K562 (cell line): Measurements from ENCODE around the gene MRGPRF. TPM values are rescaled to one million over a fixed set of nuclear protein-coding genes. Genes with fewer than 3 reads are reported as not detected.

Experiments
- polyA plus RNA-seq, 8 experiments: library from polyadenylated mRNA; depleted of rRNA in 4 of 8; stranded (reverse) in 5 of 8; unstranded in 3 of 8; fragments of >200 nt; fragmentation: Nextera tagmentation in 2 of 8; fragmentation: Illumina TruSeq in 1 of 8; extraction: Ambion mirVana in 2 of 8; extraction: Trizol in 1 of 8; gene quantifications; 2 replicates each; pipeline versions ENCODE4 v1.2.1 to v1.2.3, GENCODE V29; 2011 to 2014; ENCODE audit warnings: inconsistent platforms in 1 of 8, missing spikeins in 1 of 8
- total RNA-seq, 7 experiments: library from RNA; depleted of rRNA in 6 of 7; stranded (reverse); fragments of >200 nt in 6 of 7; fragmentation: Illumina TruSeq in 2 of 7; extraction: Trizol in 2 of 7; gene quantifications; 2 replicates each; pipeline versions ENCODE4 v1.2.1 to v1.2.3, GENCODE V29; 2011 to 2021; ENCODE audit warnings: low replicate concordance in 1 of 7

MRGPRF gene
- total and polyA plus RNA-seq, 9 of the 15 experiments (the other 6 are each of a cell fraction or from before 2014, with no cell fraction given) = not detected

Other genes with a start within 250 kb of the MRGPRF start
- gene CPT1A, start 171.3 kb downstream of the MRGPRF start, total RNA-seq (2014; rRNA removed) = 12.1 and 12.3 TPM in 2 replicates
- 12.3 and 13.0 TPM in 2 replicates for gene CPT1A, start 171.3 kb downstream of the MRGPRF start, total RNA-seq (2014; rRNA removed; fragmentation: Illumina TruSeq; extraction: Trizol)
- 15.7 and 16.1 TPM in 2 replicates for gene CPT1A, start 171.3 kb downstream of the MRGPRF start, total RNA-seq (2015; rRNA removed; fragmentation: Illumina TruSeq; extraction: Trizol)
- 29.1 and 30.9 TPM in 2 replicates for gene CPT1A, start 171.3 kb downstream of the MRGPRF start, total RNA-seq (2021)
- gene CPT1A, start 171.3 kb downstream of the MRGPRF start, polyA plus RNA-seq (2011; rRNA removed) = 3.6 and 4.8 TPM in 2 replicates
- gene CPT1A, start 171.3 kb downstream of the MRGPRF start, polyA plus RNA-seq (2014; fragmentation: Illumina TruSeq; extraction: Trizol) = 17.9 and 19.0 TPM in 2 replicates
- gene CPT1A, start 171.3 kb downstream of the MRGPRF start, polyA plus RNA-seq (2014; fragmentation: Nextera tagmentation; extraction: Ambion mirVana) = 1 to 10 TPM; 2.6 to 3.0 TPM
- gene CPT1A, start 171.3 kb downstream of the MRGPRF start, polyA plus RNA-seq (2014; rRNA removed) = 9.6 and 10.6 TPM in 2 replicates
- gene MRPL21, start 109.4 kb downstream of the MRGPRF start, total RNA-seq (2014; rRNA removed) = 254 and 255 TPM in 2 replicates
- 196 and 207 TPM in 2 replicates for gene MRPL21, start 109.4 kb downstream of the MRGPRF start, total RNA-seq (2014; rRNA removed; fragmentation: Illumina TruSeq; extraction: Trizol)
- 207 and 219 TPM in 2 replicates for gene MRPL21, start 109.4 kb downstream of the MRGPRF start, total RNA-seq (2015; rRNA removed; fragmentation: Illumina TruSeq; extraction: Trizol)
- gene MRPL21, start 109.4 kb downstream of the MRGPRF start, total RNA-seq (2021) = 201 and 238 TPM in 2 replicates
- gene MRPL21, start 109.4 kb downstream of the MRGPRF start, polyA plus RNA-seq (2011; rRNA removed) = 194 and 232 TPM in 2 replicates
- gene MRPL21, start 109.4 kb downstream of the MRGPRF start, polyA plus RNA-seq (2014; fragmentation: Illumina TruSeq; extraction: Trizol) = 203 and 210 TPM in 2 replicates
- gene MRPL21, start 109.4 kb downstream of the MRGPRF start, polyA plus RNA-seq (2014; fragmentation: Nextera tagmentation; extraction: Ambion mirVana) = 100 to 1,000 TPM; 448 to 618 TPM
- gene MRPL21, start 109.4 kb downstream of the MRGPRF start, polyA plus RNA-seq (2014; rRNA removed) = 328 and 364 TPM in 2 replicates
- 12.5 and 15.9 TPM in 2 replicates for gene IGHMBP2, start 109.4 kb downstream of the MRGPRF start, total RNA-seq (2014; rRNA removed)
- gene IGHMBP2, start 109.4 kb downstream of the MRGPRF start, total RNA-seq (2014; rRNA removed; fragmentation: Illumina TruSeq; extraction: Trizol) = 8.3 and 11.7 TPM in 2 replicates
- 11.6 and 14.5 TPM in 2 replicates for gene IGHMBP2, start 109.4 kb downstream of the MRGPRF start, total RNA-seq (2015; rRNA removed; fragmentation: Illumina TruSeq; extraction: Trizol)
- gene IGHMBP2, start 109.4 kb downstream of the MRGPRF start, total RNA-seq (2021) = 24.8 and 28.9 TPM in 2 replicates
- 14.5 and 21.1 TPM in 2 replicates for gene IGHMBP2, start 109.4 kb downstream of the MRGPRF start, polyA plus RNA-seq (2011; rRNA removed)
- gene IGHMBP2, start 109.4 kb downstream of the MRGPRF start, polyA plus RNA-seq (2014; fragmentation: Illumina TruSeq; extraction: Trizol) = 18.8 and 20.7 TPM in 2 replicates
- gene IGHMBP2, start 109.4 kb downstream of the MRGPRF start, polyA plus RNA-seq (2014; fragmentation: Nextera tagmentation; extraction: Ambion mirVana) = 1 to 10 TPM; 1.6 to 1.8 TPM
- 16.3 and 18.6 TPM in 2 replicates for gene IGHMBP2, start 109.4 kb downstream of the MRGPRF start, polyA plus RNA-seq (2014; rRNA removed)
- gene MRGPRD, start 32.3 kb downstream of the MRGPRF start, total RNA-seq (2014; rRNA removed) = not detected in 2 replicates
- gene MRGPRD, start 32.3 kb downstream of the MRGPRF start, total RNA-seq (2014; rRNA removed; fragmentation: Illumina TruSeq; extraction: Trizol) = not detected in 2 replicates
- gene MRGPRD, start 32.3 kb downstream of the MRGPRF start, total RNA-seq (2015; rRNA removed; fragmentation: Illumina TruSeq; extraction: Trizol) = not detected in 2 replicates
- gene MRGPRD, start 32.3 kb downstream of the MRGPRF start, total RNA-seq (2021) = not detected in 2 replicates
- not detected in 2 replicates for gene MRGPRD, start 32.3 kb downstream of the MRGPRF start, polyA plus RNA-seq (2011; rRNA removed)
- not detected in 2 replicates for gene MRGPRD, start 32.3 kb downstream of the MRGPRF start, polyA plus RNA-seq (2014; fragmentation: Illumina TruSeq; extraction: Trizol)
- gene MRGPRD, start 32.3 kb downstream of the MRGPRF start, polyA plus RNA-seq (2014; fragmentation: Nextera tagmentation; extraction: Ambion mirVana) = not detected
- gene MRGPRD, start 32.3 kb downstream of the MRGPRF start, polyA plus RNA-seq (2014; rRNA removed) = not detected in 2 replicates
- gene TPCN2, start 35.7 kb upstream of the MRGPRF start, total RNA-seq (2014; rRNA removed) = 4.6 and 4.9 TPM in 2 replicates
- gene TPCN2, start 35.7 kb upstream of the MRGPRF start, total RNA-seq (2014; rRNA removed; fragmentation: Illumina TruSeq; extraction: Trizol) = 2.3 and 2.8 TPM in 2 replicates
- 3.1 and 3.2 TPM in 2 replicates for gene TPCN2, start 35.7 kb upstream of the MRGPRF start, total RNA-seq (2015; rRNA removed; fragmentation: Illumina TruSeq; extraction: Trizol)
- 9.2 and 10.2 TPM in 2 replicates for gene TPCN2, start 35.7 kb upstream of the MRGPRF start, total RNA-seq (2021)
- gene TPCN2, start 35.7 kb upstream of the MRGPRF start, polyA plus RNA-seq (2011; rRNA removed) = 5.5 and 5.9 TPM in 2 replicates
- 5.0 and 5.7 TPM in 2 replicates for gene TPCN2, start 35.7 kb upstream of the MRGPRF start, polyA plus RNA-seq (2014; fragmentation: Illumina TruSeq; extraction: Trizol)
- gene TPCN2, start 35.7 kb upstream of the MRGPRF start, polyA plus RNA-seq (2014; fragmentation: Nextera tagmentation; extraction: Ambion mirVana) = under 1 TPM; 0.66 to 0.82 TPM
- 7.0 and 9.3 TPM in 2 replicates for gene TPCN2, start 35.7 kb upstream of the MRGPRF start, polyA plus RNA-seq (2014; rRNA removed)
- 0.33 and 1.2 TPM in 2 replicates for gene SMIM38, start 142.7 kb upstream of the MRGPRF start, total RNA-seq (2014; rRNA removed)
- 0.06 and 0.15 TPM in 2 replicates for gene SMIM38, start 142.7 kb upstream of the MRGPRF start, total RNA-seq (2014; rRNA removed; fragmentation: Illumina TruSeq; extraction: Trizol)
- gene SMIM38, start 142.7 kb upstream of the MRGPRF start, total RNA-seq (2015; rRNA removed; fragmentation: Illumina TruSeq; extraction: Trizol) = 0.11 and 0.14 TPM in 2 replicates
- gene SMIM38, start 142.7 kb upstream of the MRGPRF start, total RNA-seq (2021) = 0.27 and 0.38 TPM in 2 replicates
- gene SMIM38, start 142.7 kb upstream of the MRGPRF start, polyA plus RNA-seq (2011; rRNA removed) = 0.34 and 0.99 TPM in 2 replicates
- 0.21 TPM in 2 replicates for gene SMIM38, start 142.7 kb upstream of the MRGPRF start, polyA plus RNA-seq (2014; fragmentation: Illumina TruSeq; extraction: Trizol)
- not detected for gene SMIM38, start 142.7 kb upstream of the MRGPRF start, polyA plus RNA-seq (2014; fragmentation: Nextera tagmentation; extraction: Ambion mirVana)
- gene SMIM38, start 142.7 kb upstream of the MRGPRF start, polyA plus RNA-seq (2014; rRNA removed) = 0.07 and 0.36 TPM in 2 replicates